Suppressor macrophage treated with lipopolysaccharide for 1 hour (primary cell): Measurements from ENCODE around the gene CDIPT.

ENCODE experiments used
- DNase-seq, 3 donors: peaks; one replicate each; pipeline ENCODE4 v3.0.0-alpha.2; 2020 to 2022

The CDIPT gene

DNA sequence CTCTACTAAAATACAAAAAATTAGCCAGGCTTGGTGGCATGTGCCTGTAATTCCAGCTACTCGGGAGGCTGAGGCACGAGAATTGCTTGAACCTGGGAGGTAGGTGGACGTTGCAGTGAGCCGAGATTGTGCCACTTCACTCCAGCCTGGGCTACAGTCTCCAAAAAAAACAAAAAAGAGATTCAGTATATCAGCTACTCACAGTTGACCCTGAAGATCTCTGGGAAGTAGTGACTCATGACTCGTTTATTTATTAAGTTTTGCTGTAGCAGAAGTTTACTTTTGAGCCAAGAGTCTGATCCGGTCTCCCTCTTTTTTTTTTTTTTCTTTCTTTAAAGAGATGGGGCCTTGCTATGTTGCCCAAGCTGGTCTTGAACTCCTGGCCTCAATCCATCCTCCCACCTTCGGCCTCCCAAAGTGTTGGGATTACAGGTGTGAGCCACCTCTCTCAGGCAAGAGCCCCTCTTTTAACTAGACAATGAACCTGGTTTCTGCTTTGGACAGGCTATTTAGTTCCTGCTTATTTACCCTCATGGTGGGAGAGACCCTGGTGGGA is 38.4 kb downstream of the CDIPT start:
- DNase-seq: peak in 1 of 3 donors; percentile 20

GRCh38 chr16:29821643-29822115 is 41.3 kb downstream of the CDIPT start:
- peak in 1 of 3 donors; percentile 26 for DNase-seq

- peak; percentile 49 to 79 (median 67) for DNase-seq
Observed at GRCh38 chr16:29820730-29821642, 42.0 kb downstream of the CDIPT start.

GRCh38 chr16:29820271-29820701 is 42.7 kb downstream of the CDIPT start, which contains the start of gene MVP:
Gene MVP, plus strand, starts transcription at chr16:29820462. Its CDS starts 10,088 bp downstream, at chr16:29830550.
- peak; percentile 81 to 90 (median 82) for DNase-seq

DNA sequence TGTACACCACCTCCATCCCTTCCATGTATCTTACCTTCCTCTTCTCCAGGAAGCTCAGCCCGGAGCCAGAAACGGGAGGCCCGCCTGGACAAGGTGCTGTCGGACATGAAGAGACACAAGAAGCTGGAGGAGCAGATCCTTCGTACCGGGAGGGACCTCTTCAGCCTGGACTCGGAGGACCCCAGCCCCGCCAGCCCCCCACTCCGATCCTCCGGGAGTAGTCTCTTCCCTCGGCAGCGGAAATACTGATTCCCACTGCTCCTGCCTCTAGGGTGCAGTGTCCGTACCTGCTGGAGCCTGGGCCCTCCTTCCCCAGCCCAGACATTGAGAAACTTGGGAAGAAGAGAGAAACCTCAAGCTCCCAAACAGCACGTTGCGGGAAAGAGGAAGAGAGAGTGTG is 43.5 kb downstream of the CDIPT start:
- no peak for DNase-seq

GRCh38 chr16:29818082-29818481 is 44.9 kb downstream of the CDIPT start:
- no peak for DNase-seq

DNA sequence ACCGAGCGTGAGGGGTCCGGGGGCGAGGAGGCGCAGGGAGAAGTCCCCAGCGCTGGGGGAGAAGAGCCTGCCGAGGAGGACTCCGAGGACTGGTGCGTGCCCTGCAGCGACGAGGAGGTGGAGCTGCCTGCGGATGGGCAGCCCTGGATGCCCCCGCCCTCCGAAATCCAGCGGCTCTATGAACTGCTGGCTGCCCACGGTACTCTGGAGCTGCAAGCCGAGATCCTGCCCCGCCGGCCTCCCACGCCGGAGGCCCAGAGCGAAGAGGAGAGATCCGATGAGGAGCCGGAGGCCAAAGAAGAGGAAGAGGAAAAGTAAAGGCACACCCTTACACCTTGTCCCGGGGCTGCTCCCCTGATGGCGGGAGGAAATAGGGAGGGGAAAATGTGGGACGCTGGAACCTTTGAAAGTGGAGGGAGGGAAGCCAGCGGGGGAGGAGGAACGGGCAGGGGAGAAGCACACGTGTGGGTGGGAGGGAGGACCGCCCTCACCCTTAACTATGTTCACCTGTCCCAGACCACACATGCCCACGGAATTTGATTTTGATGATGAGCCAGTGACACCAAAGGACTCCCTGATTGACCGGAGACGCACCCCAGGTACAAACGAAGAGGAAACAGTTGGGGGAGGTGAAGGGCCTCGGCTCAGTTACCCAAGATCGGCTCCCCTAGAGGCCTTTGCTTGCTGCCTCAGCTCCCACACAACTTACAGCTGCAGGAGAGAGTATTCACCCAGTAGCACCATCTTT is 46.2 kb downstream of the CDIPT start:
- peak; percentile 74 to 85 (median 75) for DNase-seq

DNA sequence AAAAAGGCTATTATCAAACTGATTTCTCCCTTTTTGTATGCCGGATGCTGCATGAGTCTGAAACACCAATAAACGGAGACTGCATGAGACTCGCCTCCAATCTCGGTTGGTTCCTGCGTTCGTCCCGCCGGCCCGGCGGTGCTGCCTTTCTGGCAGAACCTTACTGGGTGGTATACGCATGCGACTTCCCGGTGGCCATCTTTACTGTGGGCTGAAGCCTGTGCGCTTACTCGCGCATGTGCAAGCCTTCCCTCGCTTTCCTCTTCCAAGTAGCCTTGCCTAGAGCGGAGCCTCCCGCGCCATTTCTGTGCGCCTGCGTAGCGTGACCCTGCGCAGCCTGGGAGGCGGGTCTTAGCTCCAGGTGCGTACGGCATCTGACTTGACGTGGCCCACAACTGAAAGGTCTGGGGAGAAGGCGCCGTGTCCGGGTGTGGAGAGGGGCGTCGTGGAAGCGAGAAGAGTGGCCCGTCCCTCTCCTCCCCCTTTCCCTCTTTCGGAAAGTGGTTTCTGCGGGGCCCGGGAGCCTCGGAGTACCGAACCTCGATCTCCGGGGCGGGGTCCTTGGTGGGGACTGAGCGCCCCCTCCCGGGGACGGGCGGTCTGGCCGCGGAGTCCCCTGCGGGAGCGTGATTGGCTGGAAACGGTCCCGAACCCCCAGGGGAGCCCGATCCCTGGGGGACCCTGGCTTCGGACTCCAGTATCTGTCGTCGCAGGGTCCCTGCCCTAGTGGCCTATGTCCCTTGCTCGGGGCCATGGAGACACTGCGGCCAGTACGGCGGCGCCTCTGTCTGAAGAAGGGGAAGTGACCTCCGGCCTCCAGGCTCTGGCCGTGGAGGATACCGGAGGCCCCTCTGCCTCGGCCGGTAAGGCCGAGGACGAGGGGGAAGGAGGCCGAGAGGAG is 47.0 kb downstream of the CDIPT start, which contains the start of gene PAGR1:
PAGR1 (plus strand) TSS at position 360 of the 901 bp plus-strand sequence; CDS start at position 734, 374 bp downstream.
- peak; percentile 98 to 100 (median 99) for DNase-seq

DNA sequence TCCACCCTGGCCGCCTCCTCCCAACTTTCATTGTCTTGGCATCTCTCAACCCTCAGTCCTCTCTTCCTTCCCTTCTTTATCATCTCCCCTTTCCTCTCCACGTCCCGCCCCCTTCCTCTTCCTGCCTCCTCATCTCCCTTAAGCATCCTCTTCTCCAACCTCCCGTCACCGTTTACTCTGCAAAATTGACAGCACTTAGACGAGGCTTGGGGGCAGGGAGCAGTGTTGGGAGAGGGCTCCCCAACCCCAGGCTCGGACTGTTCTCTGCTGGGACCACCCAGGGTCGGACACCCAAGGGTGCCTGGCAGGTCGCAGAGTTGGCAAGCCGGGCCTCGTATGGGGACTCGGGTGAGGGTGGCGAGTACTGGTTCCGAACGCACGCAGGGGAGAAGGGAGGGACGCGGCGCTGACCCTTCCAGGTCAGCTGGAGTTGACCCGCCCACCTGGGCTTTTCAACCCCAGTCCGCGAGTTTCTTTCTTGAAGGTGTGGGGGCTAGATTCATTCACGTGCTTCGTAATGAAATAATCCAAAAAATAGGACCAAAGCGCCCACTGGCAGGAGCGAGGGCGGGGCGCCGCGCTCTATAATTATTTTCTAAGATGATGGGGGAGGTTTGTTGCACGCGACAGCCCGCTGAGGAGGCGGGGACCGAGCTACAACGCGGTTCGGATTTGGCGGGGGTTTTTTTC is 47.8 kb downstream of the CDIPT start:
- peak in 1 of 3 donors; percentile 48 for DNase-seq

DNA sequence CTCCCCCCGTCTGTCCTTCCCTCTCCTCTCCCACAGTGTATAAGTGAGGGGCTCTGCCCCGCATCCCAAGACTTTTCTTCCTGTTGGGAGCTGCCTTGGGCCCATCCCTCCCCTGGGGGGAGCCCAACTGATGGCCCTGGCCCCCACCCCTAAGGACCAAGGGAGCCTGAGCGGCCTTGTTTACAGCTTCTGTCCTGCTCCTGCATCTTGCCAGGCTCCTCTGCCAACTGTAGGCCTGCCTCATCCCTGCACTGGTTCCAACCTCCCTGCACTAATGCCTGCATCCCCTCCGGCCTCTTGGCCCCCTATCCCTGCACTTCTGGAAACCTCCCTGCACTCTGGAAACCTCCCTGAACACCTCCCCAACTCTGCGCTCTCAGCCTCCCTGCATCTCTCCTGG is 48.4 kb downstream of the CDIPT start:
- no peak for DNase-seq

GRCh38 chr16:29813644-29814562 is 49.1 kb downstream of the CDIPT start:
- no peak for DNase-seq

GRCh38 chr16:29812754-29813643 is 50.0 kb downstream of the CDIPT start:
- DNase-seq: no peak

GRCh38 chr16:29811896-29812665 is 50.9 kb downstream of the CDIPT start, which contains the start of gene PRRT2:
Gene PRRT2, plus strand, starts transcription at chr16:29812193. Its CDS starts 862 bp downstream, at chr16:29813055.
- peak; percentile 13 to 42 (median 38) for DNase-seq

GRCh38 chr16:29811170-29811895 is 51.7 kb downstream of the CDIPT start:
- DNase-seq: peak; percentile 97 to 98 (median 97)

- no peak for DNase-seq
Observed at GRCh38 chr16:29810699-29811169, 52.3 kb downstream of the CDIPT start.

DNA sequence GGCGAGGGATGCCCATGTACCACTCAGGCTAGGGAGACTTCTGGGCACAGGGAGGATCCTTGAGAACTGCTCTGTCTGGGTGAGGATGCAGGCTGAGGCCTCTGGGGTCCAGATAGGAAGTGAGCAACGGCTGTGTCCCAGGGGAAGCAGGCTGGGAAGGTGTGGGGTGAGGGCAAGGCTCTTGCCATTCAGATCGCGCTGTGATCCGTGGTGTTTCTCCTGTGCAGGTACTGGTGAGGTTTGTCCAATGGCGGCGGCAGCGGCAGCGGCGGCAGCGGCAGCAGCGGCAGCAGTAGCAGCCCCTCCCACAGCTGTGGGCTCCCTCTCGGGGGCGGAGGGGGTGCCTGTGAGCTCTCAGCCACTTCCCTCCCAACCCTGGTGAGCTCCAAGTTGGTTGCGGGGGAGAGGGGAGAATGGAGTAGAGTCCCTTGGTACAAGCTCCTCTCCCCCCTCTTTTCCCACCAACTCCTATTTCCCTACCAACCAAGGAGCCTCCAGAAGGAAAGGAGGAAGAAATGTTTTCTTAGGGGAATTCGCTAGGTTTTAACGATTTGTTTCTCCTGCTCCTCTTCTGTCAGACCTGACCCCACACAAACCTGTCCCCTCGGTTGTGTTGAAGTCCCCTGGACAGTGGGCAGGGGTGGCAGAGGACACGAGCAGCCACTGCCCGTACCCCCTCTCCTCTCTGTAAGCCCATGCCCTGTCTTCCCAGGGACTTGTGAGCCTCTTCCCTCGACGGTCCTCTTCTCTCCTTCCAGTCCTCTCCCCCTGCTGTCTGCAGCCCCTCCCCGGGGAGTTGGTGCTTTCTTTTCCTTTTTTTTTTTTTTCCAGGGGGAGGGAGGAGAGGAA is 53.0 kb downstream of the CDIPT start:
- no peak for DNase-seq
